GM21619 (cell line): ENCODE measurements around the gene CACNA1C.

Experiments used
- ATAC-seq: cut with Tn5 transposase; IDR thresholded peaks from one replicate; pipeline ENCODE4 v1.9.1; 2021; ENCODE audit not compliant: unreplicated experiment

Gene CACNA1C

DNA sequence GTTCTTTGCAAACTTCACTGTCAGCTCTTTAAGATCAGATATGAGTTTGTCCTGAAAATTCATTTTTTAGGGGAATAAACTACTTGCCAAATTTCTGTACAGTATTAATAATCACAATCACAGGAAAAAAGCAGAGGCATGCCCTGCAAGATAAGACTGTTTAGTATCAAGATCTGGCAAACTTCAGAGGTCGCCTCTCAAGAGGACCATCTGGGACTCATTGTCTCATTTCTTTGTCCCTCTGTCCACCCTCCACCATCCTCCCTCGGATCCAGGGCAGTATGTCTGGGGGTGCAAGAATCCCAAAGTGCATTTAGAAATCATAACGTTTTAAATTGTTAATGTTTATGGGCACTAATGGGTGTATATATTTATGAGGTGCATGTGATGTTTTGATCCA, 509.6 kb downstream of the CACNA1C start:
- ATAC-seq, result no peak

DNA sequence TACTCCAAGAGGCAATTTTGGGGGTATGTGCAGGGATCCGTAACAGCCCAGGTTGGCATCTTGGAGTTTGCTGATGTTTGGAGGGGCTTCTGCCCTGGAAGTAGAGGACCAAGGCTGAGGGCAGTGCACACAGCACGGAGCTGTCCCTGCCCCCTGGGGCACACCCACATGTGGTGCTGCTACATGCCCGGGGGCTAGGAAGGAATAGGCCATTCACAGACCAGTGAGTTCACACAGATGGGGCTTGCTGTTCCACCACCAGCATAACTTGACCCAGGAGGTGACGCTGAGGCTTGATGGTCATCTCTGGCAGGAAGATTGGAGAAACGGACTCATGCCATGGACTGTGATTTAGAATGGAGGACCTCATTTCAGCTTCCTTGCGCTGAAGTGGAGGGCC, 510.9 kb downstream of the CACNA1C start:
- ATAC-seq, result no peak

- no peak for ATAC-seq
Measured at GRCh38 chr12:2566161-2566560, 513.4 kb downstream of the CACNA1C start.

- ATAC-seq, result no peak
Measured at GRCh38 chr12:2567711-2568110, 514.9 kb downstream of the CACNA1C start.

DNA sequence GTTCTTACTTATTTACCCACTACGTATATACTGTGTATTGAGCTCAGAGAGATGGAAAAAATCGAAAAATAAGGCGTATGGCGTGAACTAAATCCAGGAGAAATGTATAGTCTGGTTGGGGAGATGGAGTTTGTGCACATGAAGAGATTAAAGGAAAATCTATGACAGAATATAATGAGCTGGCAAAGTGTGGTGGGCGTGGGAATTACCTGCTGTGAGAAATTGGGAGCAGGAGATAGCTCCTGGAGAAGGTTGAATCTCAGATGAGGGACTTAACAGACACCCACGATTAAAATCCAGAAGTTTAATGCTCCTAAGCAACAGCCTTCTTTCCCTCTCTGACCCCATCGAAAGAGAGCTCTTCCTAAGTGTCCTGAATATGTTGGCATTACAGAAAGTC, 517.8 kb downstream of the CACNA1C start:
- no peak for ATAC-seq

GRCh38 chr12:2574355-2574935, 521.7 kb downstream of the CACNA1C start:
- no peak for ATAC-seq

DNA sequence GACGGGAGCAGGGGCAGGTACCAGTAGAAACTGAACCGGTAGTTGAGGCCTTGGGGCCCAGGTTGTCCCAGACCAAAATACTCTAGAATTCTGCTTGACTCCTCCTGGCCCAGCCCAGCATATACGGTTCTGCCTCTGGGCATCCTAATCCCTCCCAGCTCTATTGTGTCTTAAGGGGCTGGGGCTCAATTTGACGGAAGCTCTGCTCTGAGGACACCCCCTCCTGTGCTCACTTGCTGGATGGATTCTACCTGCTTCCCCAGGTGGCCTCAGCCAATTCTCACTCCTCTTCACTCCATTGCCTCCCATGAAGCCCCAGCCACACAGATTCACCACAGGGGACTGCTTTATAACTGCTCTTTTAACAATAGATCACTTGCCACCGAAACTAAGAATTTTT, 522.5 kb downstream of the CACNA1C start:
- ATAC-seq, result no peak

- ATAC-seq, result no peak
Measured at GRCh38 chr12:2578211-2578610, 525.4 kb downstream of the CACNA1C start.

DNA sequence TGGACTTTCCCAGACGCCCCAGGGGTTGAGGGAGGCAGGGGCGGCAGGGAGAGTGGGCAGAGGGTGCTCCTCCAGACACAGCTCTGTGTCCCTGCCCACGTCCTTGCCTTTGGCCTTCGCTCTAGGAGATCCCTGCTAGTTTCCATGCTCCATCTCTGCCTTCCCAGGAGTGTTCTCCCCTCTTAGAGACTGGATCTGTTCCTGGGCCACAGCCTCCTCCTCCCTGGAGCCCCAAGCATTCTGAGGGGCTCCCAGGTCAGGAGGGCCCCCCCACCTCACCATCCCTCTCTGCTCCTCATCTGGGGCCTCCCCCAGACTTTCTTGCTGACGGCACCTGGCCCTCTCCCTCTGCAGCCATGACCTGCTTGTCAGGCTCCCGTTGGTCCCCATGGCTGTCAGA, 526.0 kb downstream of the CACNA1C start:
- no peak for ATAC-seq

DNA sequence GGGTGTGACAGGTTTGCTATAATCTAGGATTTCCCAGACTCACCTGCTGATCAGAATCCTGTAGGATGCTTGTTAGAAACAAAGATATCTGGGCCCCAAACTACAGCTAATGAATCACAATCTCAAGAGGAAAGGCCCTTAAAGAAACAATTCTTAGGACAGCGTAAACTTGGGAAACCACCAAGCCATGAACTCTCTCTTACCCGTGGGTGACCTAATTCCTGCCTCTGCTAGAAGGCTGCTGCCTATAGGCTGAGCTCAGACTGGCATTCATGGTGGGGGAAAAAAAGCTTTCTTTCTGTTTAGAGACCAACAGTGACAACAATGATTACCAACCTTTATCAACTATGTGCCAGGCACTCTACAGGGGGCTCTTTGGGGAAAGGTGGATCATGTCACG, 528.0 kb downstream of the CACNA1C start:
- ATAC-seq, result no peak

DNA sequence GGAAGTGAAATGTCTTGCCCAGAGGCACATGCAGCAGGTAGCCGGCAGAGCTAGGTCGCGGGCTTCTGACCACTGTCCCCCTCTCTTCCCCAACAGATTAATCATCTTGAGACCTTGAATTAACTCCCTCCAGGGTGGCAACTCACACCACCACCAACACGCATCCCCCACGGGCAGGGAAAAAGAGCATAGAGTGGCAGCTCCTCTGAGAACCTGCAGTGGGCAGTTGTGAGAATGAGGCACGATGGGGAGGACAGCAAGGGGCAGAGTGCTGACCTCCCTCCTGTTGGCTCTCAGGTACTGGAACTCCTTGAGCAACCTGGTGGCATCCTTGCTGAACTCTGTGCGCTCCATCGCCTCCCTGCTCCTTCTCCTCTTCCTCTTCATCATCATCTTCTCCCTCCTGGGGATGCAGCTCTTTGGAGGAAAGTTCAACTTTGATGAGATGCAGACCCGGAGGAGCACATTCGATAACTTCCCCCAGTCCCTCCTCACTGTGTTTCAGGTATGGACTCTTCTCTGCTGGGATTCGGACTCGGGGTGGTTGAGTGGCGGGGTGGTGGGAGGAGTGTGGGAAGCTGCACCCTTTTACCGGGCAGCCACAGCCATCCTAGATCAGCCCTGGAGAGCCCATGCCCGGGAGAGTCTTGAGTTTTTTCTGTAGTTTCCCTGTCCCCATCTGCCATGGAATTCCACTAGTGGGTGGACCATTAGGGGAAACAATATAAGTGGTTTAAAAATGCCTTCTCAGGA, 528.7 kb downstream of the CACNA1C start:
- no peak for ATAC-seq

DNA sequence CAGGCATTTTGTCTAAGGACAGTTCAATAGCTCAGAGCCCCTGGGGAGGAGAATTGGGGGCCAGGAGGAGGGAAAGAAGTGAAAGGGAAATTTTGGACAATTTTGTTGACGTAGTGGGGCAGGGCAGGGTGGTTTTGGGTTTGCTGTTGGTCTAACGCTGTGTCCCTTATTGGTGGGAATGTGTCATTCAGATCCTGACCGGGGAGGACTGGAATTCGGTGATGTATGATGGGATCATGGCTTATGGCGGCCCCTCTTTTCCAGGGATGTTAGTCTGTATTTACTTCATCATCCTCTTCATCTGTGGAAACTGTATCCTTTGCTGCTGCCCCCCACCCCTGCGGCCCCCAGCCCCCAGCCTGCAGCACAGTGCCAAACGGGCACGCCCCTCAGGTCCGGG, 529.8 kb downstream of the CACNA1C start:
- no peak for ATAC-seq

GRCh38 chr12:2583091-2583497, 530.3 kb downstream of the CACNA1C start:
- ATAC-seq, result no peak

DNA sequence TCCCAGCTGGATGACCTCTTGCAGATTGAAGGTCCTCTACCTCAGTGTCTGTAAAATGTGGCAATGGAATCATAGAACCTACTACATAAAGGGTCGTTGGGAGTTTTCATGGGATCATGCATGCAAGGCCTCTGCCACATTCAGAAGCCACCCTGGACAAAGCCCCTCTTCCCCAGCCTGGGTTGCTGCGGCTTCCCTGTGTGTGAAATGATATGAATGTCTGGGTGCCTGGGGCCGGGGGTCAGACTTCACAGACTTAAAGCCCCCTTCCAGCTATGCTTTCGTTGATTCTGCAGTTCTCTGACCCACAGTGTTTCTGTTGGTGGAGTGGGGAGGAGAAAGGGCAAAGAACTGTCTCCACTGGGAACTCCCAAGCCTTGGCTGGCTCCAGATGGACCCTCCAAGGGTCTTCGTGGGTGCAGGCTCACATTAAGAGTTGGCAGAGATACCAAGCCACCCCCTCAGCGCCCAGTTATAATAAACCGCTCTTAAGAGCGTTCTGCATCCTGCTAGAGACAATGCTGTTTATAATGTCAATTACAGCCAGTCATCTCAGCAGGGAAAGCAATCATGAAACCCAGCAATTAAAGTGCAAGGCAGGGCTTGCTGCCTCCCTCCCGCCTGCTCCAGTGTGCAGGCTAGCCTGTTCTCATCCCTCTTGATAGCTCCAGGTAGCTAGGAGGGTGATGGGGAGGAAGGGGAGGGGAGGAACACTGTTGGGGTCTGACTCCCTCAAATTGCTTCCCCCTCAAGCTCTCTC, 531.0 kb downstream of the CACNA1C start:
- no peak for ATAC-seq

- ATAC-seq, result no peak
Measured at GRCh38 chr12:2586156-2587038, 533.6 kb downstream of the CACNA1C start.

- ATAC-seq, result no peak
Measured at GRCh38 chr12:2588345-2588744, 535.6 kb downstream of the CACNA1C start.

DNA sequence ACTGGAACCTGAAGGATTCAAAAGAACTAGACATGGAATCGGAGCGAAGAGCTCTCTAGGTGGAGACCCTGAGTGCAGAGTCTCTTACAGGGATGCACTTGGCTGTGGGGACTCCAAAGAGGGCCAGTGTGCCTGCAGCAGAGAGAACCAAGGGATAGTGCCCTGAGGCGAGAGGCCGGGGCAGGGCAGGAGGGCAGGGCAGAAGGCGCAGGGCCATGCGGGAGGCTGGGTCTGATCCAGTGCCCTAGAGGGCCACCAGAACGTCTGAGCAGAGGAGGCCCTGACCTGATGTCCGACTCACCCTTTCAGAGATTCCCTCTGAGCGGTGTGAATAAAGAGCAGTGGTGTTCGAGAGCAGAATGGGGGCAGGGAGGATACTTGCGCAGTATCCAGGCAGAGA, 536.6 kb downstream of the CACNA1C start:
- no peak for ATAC-seq

- ATAC-seq, result no peak
Measured at GRCh38 chr12:2593045-2593444, 540.3 kb downstream of the CACNA1C start.

DNA sequence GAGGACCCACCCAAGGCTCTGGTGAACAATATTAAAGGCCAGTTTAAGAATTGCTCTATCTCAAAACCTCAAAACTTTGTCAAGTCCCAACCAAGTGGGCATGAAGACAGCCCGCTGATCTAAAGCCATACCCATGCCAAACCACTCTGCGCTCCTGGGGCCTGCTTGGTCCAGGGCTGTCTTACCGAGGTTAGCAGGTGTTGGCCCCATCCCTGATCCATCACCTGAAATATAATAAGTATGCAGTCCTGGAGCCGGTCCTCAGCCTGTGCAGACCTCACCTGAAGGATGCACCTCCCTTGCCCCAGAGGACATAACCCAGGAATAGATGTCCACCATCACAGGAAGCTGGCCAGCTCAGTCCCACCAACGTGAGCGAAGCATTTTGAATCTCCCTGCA, 543.7 kb downstream of the CACNA1C start:
- no peak for ATAC-seq

- ATAC-seq, result no peak
Measured at GRCh38 chr12:2605301-2605700, 552.5 kb downstream of the CACNA1C start.

DNA sequence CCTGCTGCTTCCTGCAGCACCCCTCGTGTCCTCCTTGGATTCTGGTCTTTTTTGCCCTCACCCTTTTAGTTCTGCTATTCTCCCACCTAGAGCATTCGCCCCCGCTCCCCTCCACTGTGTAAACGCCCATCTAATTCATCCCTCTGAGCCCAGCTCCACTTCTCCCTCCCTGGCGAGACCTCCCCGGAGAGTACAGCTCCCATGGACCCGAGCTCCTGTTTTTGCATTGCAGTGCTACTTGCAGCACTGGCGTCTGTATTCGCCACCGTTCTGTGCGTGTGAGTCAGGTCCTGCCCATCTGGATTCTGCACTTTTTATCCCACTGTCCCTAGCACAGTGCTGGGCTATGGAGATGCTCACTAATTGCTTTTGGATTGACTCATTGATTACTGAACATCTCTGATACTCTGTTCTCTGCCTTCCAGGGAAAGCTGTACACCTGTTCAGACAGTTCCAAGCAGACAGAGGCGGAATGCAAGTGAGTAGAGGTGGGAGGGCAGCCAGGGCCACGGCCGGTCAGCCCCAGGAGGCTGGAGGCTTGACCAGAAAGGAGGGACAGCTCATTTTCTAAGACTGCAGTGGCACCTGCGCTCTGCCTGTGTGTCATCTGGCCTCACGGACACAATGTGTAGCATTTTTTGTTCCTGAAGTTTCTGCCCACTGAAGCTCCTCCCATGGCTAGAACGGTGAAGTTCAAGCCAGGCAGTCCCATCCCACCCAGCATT, 553.6 kb downstream of the CACNA1C start:
- no peak for ATAC-seq
